Measurements from ENCODE around the gene PRKCA. TPM values are rescaled to one million over a fixed set of nuclear protein-coding genes. Genes with fewer than 3 reads are reported as not detected.
"Not testable (repeated sequence)": the region's sequence is repeated elsewhere in the genome, so short reads cannot be mapped to it uniquely, and the experiment has no call there.

PRKCA gene
- total and polyA plus RNA-seq, 2 donors from 2014 or later = 8.0 to 50.8 TPM

DNA sequence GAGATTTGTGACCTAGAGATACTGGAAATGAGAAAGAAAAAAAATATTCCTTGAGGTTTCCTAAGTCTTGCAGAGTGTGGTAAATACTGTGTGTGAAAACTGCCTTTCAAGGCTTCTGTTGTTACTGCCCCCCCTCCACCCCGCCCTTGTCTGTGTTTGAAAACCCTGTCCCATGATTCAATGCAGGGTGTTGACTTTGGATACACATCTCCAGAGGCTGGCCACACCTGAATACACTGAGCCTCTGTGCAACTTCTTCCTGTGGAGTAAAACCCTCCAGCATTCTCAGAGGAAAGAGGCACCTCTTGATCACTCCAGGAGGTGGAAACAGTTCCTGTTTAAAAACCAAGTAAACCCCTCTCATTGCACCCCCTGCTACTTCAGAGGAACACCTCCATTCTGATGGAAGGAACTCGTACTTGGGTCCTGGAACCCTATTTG, 409.5 kb downstream of the PRKCA start:
- H3K27ac ChIP-seq (ENCODE audit: low read depth in 2 of 2, low read length in 2 of 2) = no peak overlapping the region
- FAIRE-seq (no peak), DNase-seq (peak in 3 of 5 donors; percentile 34 to 51 (median 35))
- H3K9me3 ChIP-seq (ENCODE audit: control insufficient read depth in 2 of 3, insufficient read depth in 1 of 3, low read length in 3 of 3) = no peaks in the 10 kb centered on the region
- intact Hi-C loops (cut with DNase I) = no loop called here
- H3K4me1 ChIP-seq (ENCODE audit: control insufficient read depth in 2 of 3, insufficient read depth in 2 of 3, low read depth in 1 of 3, low read length in 3 of 3) = no peaks in the 10 kb centered on the region
- H3K4me3 ChIP-seq (ENCODE audit: low read length in 3 of 3) = no peak overlapping the region
- no peak overlapping the region for H3K9ac ChIP-seq (ENCODE audit: low read length in 3 of 3)
- no peak for TF ChIP-seq CTCF (IDR thresholded peaks at IDR 0.05; ENCODE audit: borderline replicate concordance, extremely low read depth, insufficient read depth)
- H3K27me3 ChIP-seq (ENCODE audit: control insufficient read depth, insufficient read depth, low read length) = no peaks in the 10 kb centered on the region
- peaks cover 0 to 4% (median 0%) of the 10 kb centered on the region in 3 donors for H3K36me3 ChIP-seq (ENCODE audit: control insufficient read depth in 2 of 3, insufficient read depth in 3 of 3, low read length in 3 of 3)

GRCh38 chr17:66712453-66712852, 410.0 kb downstream of the PRKCA start:
- FAIRE-seq = no peak

GRCh38 chr17:66713021-66713532, 410.7 kb downstream of the PRKCA start:
- H3K9ac ChIP-seq (ENCODE audit: low read length in 3 of 3); H3K27me3 ChIP-seq (ENCODE audit: control insufficient read depth, insufficient read depth, low read length); FAIRE-seq; H3K27ac ChIP-seq (ENCODE audit: low read depth in 2 of 2, low read length in 2 of 2); intact Hi-C loops (cut with DNase I); H3K4me3 ChIP-seq (ENCODE audit: low read length in 3 of 3); H3K4me1 ChIP-seq (ENCODE audit: control insufficient read depth in 2 of 3, insufficient read depth in 2 of 3, low read depth in 1 of 3, low read length in 3 of 3); H3K36me3 ChIP-seq (ENCODE audit: control insufficient read depth in 2 of 3, insufficient read depth in 3 of 3, low read length in 3 of 3); H3K9me3 ChIP-seq (ENCODE audit: control insufficient read depth in 2 of 3, insufficient read depth in 1 of 3, low read length in 3 of 3): not testable (repeated sequence)
- DNase-seq = peak in 1 of 5 donors; percentile 11

More at GRCh38 chr17:66712453-66712852, 410.0 kb downstream of the PRKCA start:
- peak in 1 of 5 donors; percentile 25 for DNase-seq
- Histone ChIP-seq H3K27me3 (ENCODE audit: control insufficient read depth, insufficient read depth, low read length) (no peaks in the 10 kb centered on the region), H3K36me3 (ENCODE audit: control insufficient read depth in 2 of 3, insufficient read depth in 3 of 3, low read length in 3 of 3) (peaks cover 0 to 4% (median 0%) of the 10 kb centered on the region in 3 donors), H3K27ac (ENCODE audit: low read depth in 2 of 2, low read length in 2 of 2) (no peak overlapping the region), H3K9me3 (ENCODE audit: control insufficient read depth in 2 of 3, insufficient read depth in 1 of 3, low read length in 3 of 3) (no peaks in the 10 kb centered on the region), H3K4me3 (ENCODE audit: low read length in 3 of 3) (no peak overlapping the region), H3K9ac (ENCODE audit: low read length in 3 of 3) (no peak overlapping the region), H3K4me1 (ENCODE audit: control insufficient read depth in 2 of 3, insufficient read depth in 2 of 3, low read depth in 1 of 3, low read length in 3 of 3) (no peaks in the 10 kb centered on the region)
- intact Hi-C loops (cut with DNase I) = no loop called here
- no peak for TF ChIP-seq CTCF (IDR thresholded peaks at IDR 0.05; ENCODE audit: borderline replicate concordance, extremely low read depth, insufficient read depth)

GRCh38 chr17:66713533-66714042, 411.2 kb downstream of the PRKCA start:
- Histone ChIP-seq H3K27me3 (ENCODE audit: control insufficient read depth, insufficient read depth, low read length) (no peaks in the 10 kb centered on the region), H3K27ac (ENCODE audit: low read depth in 2 of 2, low read length in 2 of 2) (no peak overlapping the region), H3K9me3 (ENCODE audit: control insufficient read depth in 2 of 3, insufficient read depth in 1 of 3, low read length in 3 of 3) (no peaks in the 10 kb centered on the region), H3K4me1 (ENCODE audit: control insufficient read depth in 2 of 3, insufficient read depth in 2 of 3, low read depth in 1 of 3, low read length in 3 of 3) (no peaks in the 10 kb centered on the region), H3K9ac (ENCODE audit: low read length in 3 of 3) (no peak overlapping the region), H3K36me3 (ENCODE audit: control insufficient read depth in 2 of 3, insufficient read depth in 3 of 3, low read length in 3 of 3) (peaks cover 0 to 4% (median 0%) of the 10 kb centered on the region in 3 donors), H3K4me3 (ENCODE audit: low read length in 3 of 3) (no peak overlapping the region)
- intact Hi-C loops (cut with DNase I) = no loop called here
- TF ChIP-seq CTCF (IDR thresholded peaks at IDR 0.05; ENCODE audit: borderline replicate concordance, extremely low read depth, insufficient read depth) = no peak
- DNase-seq (peak in 1 of 5 donors; percentile 15), FAIRE-seq (no peak)
